CD4-positive, alpha-beta T cell treated with Interferon gamma for 1 hour (primary cell): ENCODE results near the gene TMCC3.
"Not testable (repeated sequence)": the region's sequence is repeated elsewhere in the genome, so short reads cannot be mapped to it uniquely, and the experiment has no call there.

Experiments
- DNase-seq: peaks from one replicate; pipeline ENCODE4 v3.0.0-alpha.2; 2020

Gene TMCC3

DNA sequence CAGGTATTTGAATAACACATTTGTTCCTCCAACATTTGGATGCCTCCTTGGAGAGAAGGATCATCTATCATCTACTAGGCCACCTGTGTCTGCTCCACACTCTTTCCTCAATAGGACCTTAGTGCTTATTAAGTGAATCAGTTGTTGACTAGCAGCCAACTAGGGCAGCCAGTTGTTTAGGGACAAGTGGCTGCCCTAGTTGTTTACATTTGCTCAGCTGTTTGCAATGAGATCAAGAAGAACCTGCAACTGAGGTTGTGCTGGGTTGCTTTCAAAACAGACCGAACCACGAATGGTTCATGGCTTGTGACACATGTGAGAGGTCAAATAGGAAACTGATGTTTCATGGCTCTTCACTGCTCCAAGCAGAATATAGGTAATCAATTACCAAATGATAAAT, 53.8 kb downstream of the TMCC3 start:
- DNase-seq: no peak

DNA sequence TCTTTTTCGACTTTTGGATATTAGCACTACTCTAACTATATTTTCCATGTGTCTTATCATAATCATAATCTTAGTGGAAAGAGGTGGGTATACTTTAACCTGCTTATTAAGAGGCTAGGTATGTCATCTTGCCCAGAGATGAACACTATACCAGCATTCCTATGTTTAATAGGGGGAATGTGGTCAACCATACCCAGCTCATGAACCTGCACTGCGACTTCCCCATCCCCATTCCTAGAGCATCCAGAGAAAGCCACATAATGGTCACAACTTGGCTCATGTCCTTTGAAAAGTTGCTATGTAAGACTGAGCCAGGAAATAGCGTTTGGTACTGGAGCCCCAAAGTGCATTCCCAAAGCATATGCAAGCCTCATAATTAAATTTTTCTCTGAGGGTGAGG, 55.2 kb downstream of the TMCC3 start:
- DNase-seq: no peak

- no peak for DNase-seq
These were observed 55.9 kb downstream of the TMCC3 start for GRCh38 chr12:94594443-94594825.

GRCh38 chr12:94593822-94594442, 56.4 kb downstream of the TMCC3 start:
- DNase-seq: no peak

- DNase-seq: not testable (repeated sequence)
These were observed 57.6 kb downstream of the TMCC3 start for GRCh38 chr12:94592723-94593122.

GRCh38 chr12:94592080-94592479, 58.3 kb downstream of the TMCC3 start:
- no peak for DNase-seq

DNA sequence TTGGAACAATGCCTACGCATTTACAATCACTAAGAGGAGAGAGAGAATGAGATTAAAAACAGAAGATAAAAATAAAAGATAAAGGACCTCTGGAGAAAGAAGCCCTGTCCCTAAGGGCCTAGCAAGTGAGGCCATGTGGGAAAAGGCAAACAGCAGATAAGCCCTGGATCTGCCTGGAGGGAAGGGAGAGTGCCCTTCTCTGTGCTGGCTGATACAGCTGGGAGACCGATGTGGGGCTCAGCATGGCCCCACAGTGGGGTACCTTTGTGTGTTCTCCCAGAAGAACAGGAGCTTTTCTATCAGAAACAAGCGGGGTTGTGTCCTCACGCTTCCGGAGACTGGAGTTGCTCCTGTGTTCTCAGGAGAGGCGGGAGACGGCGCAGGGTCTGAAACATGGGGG, 59.9 kb downstream of the TMCC3 start:
- no peak for DNase-seq

- DNase-seq: no peak
These were observed 60.8 kb downstream of the TMCC3 start for GRCh38 chr12:94589591-94590001.

- no peak for DNase-seq
These were observed 62.0 kb downstream of the TMCC3 start for GRCh38 chr12:94588346-94588745.

DNA sequence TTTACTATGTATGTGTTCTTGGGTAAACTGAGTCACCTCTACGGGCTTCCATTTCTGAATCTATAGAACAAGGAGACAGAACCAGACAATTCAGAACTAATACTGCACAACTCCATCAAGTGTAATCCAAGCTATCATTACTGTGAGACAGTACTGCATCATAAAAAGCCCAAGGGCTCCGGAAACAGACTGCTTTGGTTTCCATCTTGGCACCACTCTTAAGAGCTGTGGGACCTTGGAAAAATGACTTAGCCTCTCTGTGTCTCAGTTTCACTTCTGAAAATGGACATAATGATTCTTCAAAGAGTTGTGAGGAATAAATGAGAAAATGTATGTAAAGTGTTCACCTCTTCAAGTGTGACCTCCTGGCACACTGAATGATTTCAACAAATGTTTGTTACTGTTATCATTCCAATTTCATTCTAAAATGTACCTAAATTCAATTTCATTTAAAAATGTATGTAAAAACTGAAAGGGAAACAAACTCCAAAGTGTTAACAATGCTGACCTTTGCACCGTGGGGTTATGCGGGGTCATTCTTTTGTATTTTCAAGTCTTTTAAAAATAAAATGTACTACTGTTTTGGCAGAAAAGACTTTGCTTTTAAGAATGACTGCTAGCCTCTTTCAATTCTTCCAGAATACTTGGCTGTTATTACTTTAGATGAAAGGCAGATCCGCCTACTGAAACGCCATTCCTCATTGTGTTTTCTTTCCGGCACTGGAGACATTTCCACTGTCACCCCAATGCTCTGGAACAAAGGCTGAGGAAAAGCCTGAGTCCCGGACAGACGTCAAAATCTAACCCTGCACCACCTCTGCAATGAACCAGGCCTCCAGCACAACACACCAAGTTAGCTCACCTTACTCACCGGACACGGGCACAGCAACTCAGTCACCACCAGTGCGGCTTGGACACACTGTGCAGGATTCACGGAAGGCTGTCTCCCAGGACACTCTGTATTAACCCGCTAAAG, 62.8 kb downstream of the TMCC3 start:
- DNase-seq: no peak

- DNase-seq: no peak
These were observed 63.6 kb downstream of the TMCC3 start for GRCh38 chr12:94586589-94587259.

DNA sequence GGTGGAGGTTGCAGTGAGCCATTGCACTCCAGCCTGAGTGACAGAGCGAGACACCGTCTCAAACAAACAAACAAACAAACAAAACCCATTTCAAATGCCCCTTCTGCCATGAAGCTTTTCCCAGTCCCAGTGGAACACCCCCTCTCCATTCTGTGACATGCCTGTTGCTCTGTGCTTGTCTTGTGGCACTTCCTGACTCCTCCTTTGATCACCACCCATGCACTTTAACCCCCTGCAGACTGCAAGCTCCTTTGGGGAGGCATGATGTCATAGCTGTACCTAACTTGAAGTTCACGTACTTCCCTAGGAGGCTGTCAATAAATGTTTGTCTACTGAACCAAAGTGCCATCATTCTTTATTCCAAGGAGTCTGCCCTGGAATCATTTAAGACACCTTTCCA, 64.7 kb downstream of the TMCC3 start:
- DNase-seq: no peak

GRCh38 chr12:94584377-94584776, 66.0 kb downstream of the TMCC3 start:
- DNase-seq: no peak

DNA sequence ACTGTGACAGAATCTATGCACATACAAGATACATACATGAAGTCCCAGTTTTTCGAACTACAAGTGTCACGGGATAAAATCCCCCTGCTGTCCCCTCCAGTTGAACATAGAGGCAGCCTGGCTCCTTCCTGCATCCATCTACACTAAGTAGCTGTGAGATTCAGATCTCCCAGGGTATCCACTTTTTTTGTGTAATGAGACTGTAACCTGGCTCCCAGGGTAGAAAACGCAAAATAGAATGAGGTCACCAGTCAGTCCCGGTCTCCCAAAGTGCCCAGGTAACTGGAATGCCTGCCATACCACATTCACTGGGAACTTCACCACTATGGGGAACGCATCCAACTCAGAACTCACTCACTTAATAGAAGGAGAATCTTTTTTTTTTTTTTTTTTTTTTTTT, 67.8 kb downstream of the TMCC3 start:
- no peak for DNase-seq

DNA sequence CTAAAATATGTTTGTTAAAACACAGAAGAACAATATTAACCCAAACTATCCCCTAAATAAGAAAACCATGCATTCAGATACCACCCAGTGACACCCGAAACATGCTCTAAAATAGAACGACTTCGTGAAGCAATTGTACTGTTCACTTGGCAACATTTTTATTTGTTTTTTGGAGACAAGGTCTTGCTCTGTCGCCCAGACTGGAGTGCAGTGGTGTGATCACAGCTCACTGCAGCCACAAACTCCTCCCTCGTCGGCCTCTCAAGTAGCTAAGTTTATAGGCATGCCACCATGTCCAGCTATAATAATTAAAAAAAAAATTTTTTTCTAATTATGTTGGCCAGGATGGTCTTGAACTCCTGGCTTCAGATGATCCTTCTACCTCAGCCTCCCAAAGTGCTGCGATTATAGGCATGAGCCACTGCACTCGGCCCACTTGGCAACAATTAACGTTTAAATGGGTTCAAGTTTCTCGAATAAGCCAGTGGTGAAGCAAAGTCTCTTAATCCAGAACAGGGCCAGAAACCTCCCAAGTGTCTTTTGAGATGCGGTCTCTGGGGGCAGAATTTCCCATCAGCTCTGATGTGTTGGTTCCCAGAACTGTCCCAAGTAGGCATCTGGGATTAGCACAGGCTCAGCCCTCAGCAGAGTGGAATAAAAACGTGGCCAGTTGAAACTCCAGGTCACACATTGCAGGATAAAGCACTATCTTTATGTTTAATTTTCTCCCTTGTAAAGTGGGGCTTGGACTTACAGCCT, 74.5 kb downstream of the TMCC3 start:
- no peak for DNase-seq

DNA sequence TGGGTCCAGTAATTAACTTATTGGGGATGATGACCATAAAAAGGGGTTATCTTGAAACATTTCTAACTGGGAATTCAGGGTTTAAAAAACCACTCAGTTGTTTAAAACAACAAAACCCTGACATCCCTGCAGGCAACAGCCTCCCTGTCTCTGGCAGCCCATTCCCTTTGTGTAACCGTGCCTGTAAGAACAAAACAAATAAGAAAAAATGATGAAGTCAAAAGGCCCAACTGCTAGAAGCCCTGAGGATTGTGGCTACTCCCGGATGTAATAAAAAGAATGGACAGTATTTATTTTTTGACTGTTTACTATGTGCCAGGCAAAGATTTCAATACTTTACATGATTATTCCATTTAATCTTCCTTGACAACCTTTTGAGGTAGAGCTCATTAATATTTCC, 75.3 kb downstream of the TMCC3 start:
- no peak for DNase-seq

DNA sequence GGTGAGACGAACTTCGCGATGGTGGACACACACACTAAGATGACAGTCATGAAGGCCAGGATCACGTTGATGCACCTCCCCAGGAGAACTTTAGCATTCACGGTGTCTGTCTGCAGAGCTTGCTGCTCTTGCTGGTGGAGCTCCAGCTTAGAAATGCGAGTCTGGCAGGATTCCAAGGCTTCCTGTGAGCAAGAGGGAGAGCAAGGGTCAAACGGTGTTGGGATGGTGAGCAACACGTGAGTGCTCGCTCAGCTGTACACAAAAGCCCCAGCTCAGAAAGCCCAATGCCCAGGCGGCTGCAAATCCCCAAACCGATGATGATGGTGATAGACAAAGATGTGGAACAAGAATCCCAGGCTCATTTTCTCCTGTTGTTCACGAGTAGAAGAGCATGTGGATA, 78.8 kb downstream of the TMCC3 start:
- no peak for DNase-seq

DNA sequence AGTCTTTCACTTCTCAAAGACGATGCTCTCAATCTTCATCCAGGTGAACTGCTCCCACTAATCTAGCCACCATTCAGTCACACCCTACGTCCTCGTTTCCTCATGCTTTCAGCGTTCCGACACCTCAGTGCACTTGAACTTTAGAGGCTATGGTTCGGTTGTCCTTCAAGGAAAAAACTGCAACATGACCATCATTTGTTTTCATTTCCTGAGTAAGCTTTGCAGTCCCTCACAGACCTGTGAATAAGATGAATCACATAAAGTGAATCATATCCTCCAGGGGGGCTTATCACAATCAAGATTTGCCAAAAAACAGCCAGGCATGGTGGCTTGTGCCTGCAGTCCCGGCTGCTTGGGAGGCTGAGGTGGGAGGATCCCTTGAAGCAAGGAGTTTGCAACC, 80.2 kb downstream of the TMCC3 start:
- no peak for DNase-seq

DNA sequence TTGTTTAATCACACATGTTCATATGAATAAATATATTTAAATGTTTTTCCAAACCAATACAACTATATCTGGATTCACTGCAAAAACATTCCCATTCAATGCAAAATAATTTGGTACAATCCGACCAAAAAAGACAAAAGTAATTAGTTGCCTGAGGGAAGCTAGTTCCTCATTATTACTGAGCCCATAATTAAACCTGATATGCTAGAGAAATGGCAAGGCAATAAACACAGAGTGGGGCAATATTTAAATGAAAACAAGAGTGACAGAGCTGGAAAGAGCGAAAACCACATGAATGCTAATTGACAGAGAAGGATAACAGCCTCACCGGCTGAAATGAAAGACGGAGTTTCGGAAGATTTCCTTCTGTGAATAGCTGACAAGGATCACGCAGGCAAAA, 82.6 kb downstream of the TMCC3 start:
- DNase-seq: no peak

GRCh38 chr12:94566345-94566744, 84.0 kb downstream of the TMCC3 start:
- no peak for DNase-seq

DNA sequence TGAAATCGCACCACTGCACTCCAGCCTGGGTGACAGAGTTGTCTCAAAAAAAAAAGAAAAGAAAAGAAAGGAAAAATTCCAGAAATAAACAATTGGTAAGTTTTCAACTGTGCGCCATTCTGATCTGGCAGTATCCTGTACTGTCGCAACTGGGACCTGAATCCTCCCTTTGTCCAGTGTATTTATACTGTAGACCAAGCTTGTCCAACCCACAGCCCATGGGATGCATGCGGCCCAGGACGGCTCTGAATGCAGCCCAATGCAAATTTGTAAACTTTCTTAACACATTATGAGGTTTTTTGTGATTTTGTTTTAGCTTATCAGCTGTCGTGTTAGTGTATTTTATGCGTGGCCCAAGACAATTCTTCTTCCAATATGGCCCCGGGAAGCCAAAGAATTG, 84.7 kb downstream of the TMCC3 start:
- DNase-seq: no peak

GRCh38 chr12:94563286-94563685, 87.1 kb downstream of the TMCC3 start:
- no peak for DNase-seq

DNA sequence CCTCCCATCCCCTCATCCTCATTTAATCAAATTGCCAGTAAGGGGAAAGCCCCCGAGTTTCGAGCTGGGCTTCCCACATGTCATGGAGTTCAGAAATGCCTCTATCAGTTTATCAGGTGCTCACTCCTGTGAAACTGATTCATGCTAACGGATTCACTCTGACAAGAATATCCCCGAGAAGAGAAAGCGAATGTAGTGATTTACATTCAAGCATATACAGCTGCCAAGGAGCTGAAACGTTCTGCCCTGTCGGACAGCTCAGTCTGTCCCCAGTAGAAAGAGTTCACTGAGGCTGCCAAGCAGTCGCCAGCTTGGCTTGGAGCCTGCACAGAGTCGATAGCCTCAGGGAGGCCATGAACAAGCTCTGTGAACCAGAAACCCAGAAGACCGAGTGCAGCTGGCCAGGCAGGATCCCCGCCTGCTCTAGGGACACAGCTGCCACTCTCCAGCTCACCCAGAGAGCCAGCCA, 88.4 kb downstream of the TMCC3 start:
- DNase-seq: no peak
